CD4-positive, alpha-beta memory T cell (primary cell): ENCODE results near the gene BUB3. TPM values are rescaled to one million over a fixed set of nuclear protein-coding genes. Genes with fewer than 3 reads are reported as not detected.

ENCODE experiments used
- CTCF ChIA-PET: fragments of 350-600 bp; sonication (Branson Sonifier 250); formaldehyde crosslinking; loops from one replicate; lab custom pipeline; 2021; ENCODE audit warnings: inconsistent platforms; ENCODE audit not compliant: partially characterized antibody; lab: Charles Lee
- POLR2A ChIA-PET: fragments of 350-600 bp; sonication (Branson Sonifier 250); formaldehyde crosslinking; loops from one replicate; lab custom pipeline; 2021; ENCODE audit not compliant: partially characterized antibody; lab: Charles Lee
- DNase-seq, 5 donors: peaks; one replicate each; pipeline versions ENCODE4 v3.0.0 to v3.0.0-alpha.2; 2020 to 2022; ENCODE audit warnings: mixed read lengths in 1 of 5
- H3K27ac ChIP-seq: one replicate; pipeline ENCODE4 v1.7.0; 2013; ENCODE audit warnings: low read depth, low read length
- H3K27me3 ChIP-seq: 2 replicates; pipeline ENCODE4 v1.7.0; 2013; ENCODE audit warnings: mild to moderate bottlenecking, low read length, moderate library complexity; ENCODE audit not compliant: insufficient read depth
- H3K36me3 ChIP-seq: 2 replicates; pipeline ENCODE4 v1.7.0; 2013; ENCODE audit warnings: mild to moderate bottlenecking, low read length, moderate library complexity; ENCODE audit not compliant: insufficient read depth
- H3K4me1 ChIP-seq: 2 replicates; pipeline ENCODE4 v1.7.0; 2013; ENCODE audit warnings: mild to moderate bottlenecking, low read length, moderate library complexity; ENCODE audit not compliant: insufficient read depth
- H3K4me3 ChIP-seq, 2 donors: one replicate each; pipeline ENCODE4 v1.7.0; 2013; ENCODE audit warnings: low read length in 2 of 2, mild to moderate bottlenecking in 1 of 2
- H3K9me3 ChIP-seq, 2 donors: one replicate each; pipeline ENCODE4 v1.7.0; 2013; ENCODE audit warnings: low read length in 2 of 2, control low read depth in 1 of 2; ENCODE audit not compliant: control insufficient read depth in 1 of 2
- H3K27ac Mint-ChIP-seq, 7 donors: one replicate each; pipeline ENCODE4 v1.8.0; 2020 to 2021; ENCODE audit warnings: mixed read lengths in 7 of 7, mild to moderate bottlenecking in 6 of 7, inconsistent platforms in 3 of 7, moderate library complexity in 3 of 7
- H3K27me3 Mint-ChIP-seq, 2 donors: one replicate each; pipeline ENCODE4 v1.8.0; 2020 to 2021; ENCODE audit warnings: mixed read lengths in 2 of 2
- H3K36me3 Mint-ChIP-seq, 2 donors: one replicate each; pipeline ENCODE4 v1.8.0; 2020 to 2021; ENCODE audit warnings: mixed read lengths in 2 of 2, inconsistent platforms in 1 of 2, mild to moderate bottlenecking in 1 of 2
- H3K4me1 Mint-ChIP-seq, 4 donors: one replicate each; pipeline ENCODE4 v1.8.0; 2020 to 2021; ENCODE audit warnings: mixed read lengths in 4 of 4, mild to moderate bottlenecking in 1 of 4
- H3K4me3 Mint-ChIP-seq, 8 donors: one replicate each; pipeline ENCODE4 v1.8.0; 2020 to 2021; ENCODE audit warnings: mixed read lengths in 8 of 8, mild to moderate bottlenecking in 7 of 8, moderate library complexity in 6 of 8, inconsistent platforms in 3 of 8
- H3K9me3 Mint-ChIP-seq, 8 donors: one replicate each; pipeline ENCODE4 v1.8.0; 2020 to 2021; ENCODE audit warnings: mixed read lengths in 8 of 8, mild to moderate bottlenecking in 5 of 8, inconsistent platforms in 3 of 8, moderate library complexity in 1 of 8
- intact Hi-C: fragments of 100-400 bp; cut with micrococcal nuclease; formaldehyde crosslinking; loops from one replicate; pipeline ENCODE4 v1.15.1; 2023
- polyA plus RNA-seq, 2 donors: library from polyadenylated mRNA; unstranded; fragments of 300-500 nt; fragmentation: Illumina TruSeq; gene quantifications; one replicate each; pipeline ENCODE4 v1.2.3, GENCODE V29; 2021
- total RNA-seq, 2 experiments: library from RNA; stranded (reverse); gene quantifications; one replicate each; pipeline ENCODE4 v1.2.3, GENCODE V29; 2021

Gene BUB3
- total and polyA plus RNA-seq, 4 experiments from 2014 or later = 162 to 371 (median 197) TPM

DNA sequence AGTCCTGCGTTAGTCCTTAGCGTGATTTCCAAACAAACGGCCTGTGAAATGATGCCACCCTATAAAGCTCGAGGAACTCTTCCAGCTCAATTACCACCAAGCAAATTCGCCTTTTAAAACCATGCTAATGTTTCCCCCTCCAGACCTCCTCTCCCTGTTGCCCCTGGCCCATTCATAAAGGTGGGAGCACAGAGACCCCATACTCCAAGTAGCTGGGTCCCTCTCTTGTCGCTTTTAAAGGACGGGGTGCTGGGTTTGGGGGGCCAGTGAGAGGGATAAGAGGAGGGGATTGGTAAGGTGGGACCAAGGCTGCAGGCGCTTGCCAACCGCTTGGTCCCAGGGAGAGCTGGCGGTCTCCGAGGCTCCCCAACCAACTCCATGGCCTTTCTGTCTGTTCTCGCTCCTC is 5.0 kb upstream of the BUB3 start:
- H3K27me3 Mint-ChIP-seq = peaks cover 40 to 48% of the 10 kb centered on the region in 2 donors

DNA sequence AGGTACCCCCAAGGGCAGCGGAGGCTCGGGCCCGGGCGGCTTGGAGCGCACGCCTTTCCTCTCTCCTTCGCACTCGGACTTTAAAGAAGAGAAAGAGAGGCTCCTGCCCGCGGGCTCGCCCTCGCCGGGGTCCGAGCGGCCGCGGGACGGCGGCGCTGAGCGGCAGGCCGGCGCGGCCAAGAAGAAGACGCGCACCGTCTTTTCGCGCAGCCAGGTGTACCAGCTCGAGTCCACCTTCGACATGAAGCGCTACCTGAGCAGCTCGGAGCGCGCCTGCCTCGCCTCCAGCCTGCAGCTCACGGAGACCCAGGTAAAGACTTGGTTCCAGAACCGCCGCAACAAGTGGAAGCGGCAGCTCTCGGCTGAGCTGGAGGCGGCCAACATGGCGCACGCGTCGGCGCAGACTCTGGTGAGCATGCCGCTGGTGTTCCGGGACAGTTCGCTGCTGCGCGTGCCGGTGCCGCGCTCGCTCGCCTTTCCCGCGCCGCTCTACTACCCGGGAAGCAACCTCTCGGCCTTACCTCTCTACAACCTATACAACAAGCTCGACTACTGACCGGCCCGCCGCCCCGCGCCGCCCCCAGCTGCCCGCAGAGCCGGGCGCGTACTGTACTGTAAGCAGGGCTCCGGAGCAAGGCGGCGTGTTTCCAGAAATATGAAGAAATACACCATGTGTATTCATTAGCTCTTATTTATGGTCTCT is 4.5 kb upstream of the BUB3 start:
- peaks cover 34 to 43% of the 10 kb centered on the region in 2 donors for H3K27me3 Mint-ChIP-seq
- no peaks in the 10 kb centered on the region for H3K9me3 ChIP-seq
- H3K4me3 ChIP-seq = peak overlapping the region in 1 of 2 donors; percentile 41
- H3K36me3 Mint-ChIP-seq = peaks cover 0 to 8% of the 10 kb centered on the region in 2 donors
- H3K9me3 Mint-ChIP-seq = no peaks in the 10 kb centered on the region
- CTCF ChIA-PET = interaction anchor here (1.3 to 4.2 kb wide), 3 partner anchors 9 to 16 kb away, joined by 3 to 16 read pairs (median 15); no protein-coding TSS in a partner anchor
- peaks cover 32 to 69% (median 53%) of the 10 kb centered on the region in 4 donors for H3K4me1 Mint-ChIP-seq
- DNase-seq = peak in 4 of 5 donors; percentile 49 to 60 (median 50)
- intact Hi-C loops = loop anchor here (5.0 to 10.0 kb wide), 3 partner anchors 272 to 1765 kb away; partner anchors contain the start of genes EEF1AKMT2 and FAM24B
- peak overlapping the region; percentile 77 to 88 (median 82) for H3K4me3 Mint-ChIP-seq
- peaks cover 47% of the 10 kb centered on the region for H3K27me3 ChIP-seq
- peak overlapping the region in 3 of 7 donors; percentile 17 to 64 (median 58) for H3K27ac Mint-ChIP-seq
- POLR2A ChIA-PET = interaction anchor here (0.9 to 2.1 kb wide), 6 partner anchors 9 to 196 kb away, joined by 3 to 9 read pairs (median 4); partner anchors contain the start of gene C10orf88
- H3K27ac ChIP-seq = no peak overlapping the region
- H3K36me3 ChIP-seq = no peaks in the 10 kb centered on the region
- peaks cover 72% of the 10 kb centered on the region for H3K4me1 ChIP-seq

More for the DNA sequence above, 5.0 kb upstream of the BUB3 start:
- CTCF ChIA-PET = interaction anchor here (1.3 to 3.7 kb wide), 2 partner anchors 9 to 16 kb away, joined by 3 to 16 read pairs; no protein-coding TSS in a partner anchor
- H3K4me3 ChIP-seq = peak overlapping the region in 1 of 2 donors; percentile 41
- H3K9me3 Mint-ChIP-seq = no peaks in the 10 kb centered on the region
- H3K27ac Mint-ChIP-seq = peak overlapping the region in 2 of 7 donors; percentile 3 to 5
- H3K36me3 ChIP-seq = no peaks in the 10 kb centered on the region
- H3K9me3 ChIP-seq = no peaks in the 10 kb centered on the region
- H3K4me1 Mint-ChIP-seq = peaks cover 35 to 74% (median 57%) of the 10 kb centered on the region in 4 donors
- POLR2A ChIA-PET = interaction anchor here (0.9 to 2.1 kb wide), 5 partner anchors 8 to 195 kb away, joined by 3 to 9 read pairs (median 4); partner anchors contain the start of gene C10orf88
- intact Hi-C loops = no loop called here
- peaks cover 0 to 6% of the 10 kb centered on the region in 2 donors for H3K36me3 Mint-ChIP-seq
- H3K27me3 ChIP-seq = peaks cover 53% of the 10 kb centered on the region
- DNase-seq = no peak
- peaks cover 78% of the 10 kb centered on the region for H3K4me1 ChIP-seq
- H3K27ac ChIP-seq = no peak overlapping the region
- peak overlapping the region; percentile 62 to 88 (median 78) for H3K4me3 Mint-ChIP-seq

DNA sequence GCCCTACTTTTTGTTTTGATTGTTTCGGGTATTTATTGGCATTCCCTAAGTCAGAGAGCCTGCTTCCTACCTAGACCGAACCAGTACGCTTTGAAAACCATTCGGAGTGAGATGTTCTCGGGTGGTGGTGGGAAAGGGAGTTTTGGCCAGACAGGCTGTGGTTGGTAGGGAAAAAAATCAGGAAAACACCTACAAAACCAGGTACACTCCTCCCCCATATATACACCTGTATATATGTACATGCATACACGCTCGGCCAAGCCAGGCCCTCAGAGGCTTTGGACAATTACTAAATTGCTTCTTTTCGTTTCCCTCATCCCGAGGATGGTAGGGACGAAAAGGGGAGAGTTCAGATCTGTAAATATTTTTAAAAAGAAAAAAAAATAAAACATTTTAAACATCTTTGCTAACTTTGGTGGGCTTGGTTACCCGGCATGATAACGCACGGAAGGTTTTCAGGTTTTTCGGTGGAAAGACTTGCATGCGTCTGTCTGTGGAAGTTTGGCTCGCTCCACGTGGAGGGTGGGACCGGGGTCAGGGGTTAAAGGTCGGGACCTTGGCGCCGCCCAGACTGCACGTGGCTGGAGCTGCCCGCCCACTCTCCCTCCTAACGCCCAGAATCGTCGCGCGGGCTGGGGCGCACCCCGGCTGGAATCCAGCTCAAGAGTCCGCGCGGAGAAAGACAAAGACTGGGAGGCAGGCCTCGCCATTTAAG is 3.8 kb upstream of the BUB3 start:
- CTCF ChIA-PET = interaction anchor here (1.3 to 4.2 kb wide), 4 partner anchors 8 to 91 kb away, joined by 3 to 16 read pairs (median 10); no protein-coding TSS in a partner anchor
- Histone ChIP-seq H3K9me3 (no peaks in the 10 kb centered on the region), H3K27me3 (peaks cover 40% of the 10 kb centered on the region), H3K4me1 (peaks cover 71% of the 10 kb centered on the region), H3K27ac (no peak overlapping the region), H3K4me3 (peak overlapping the region in 1 of 2 donors; percentile 46), H3K36me3 (no peaks in the 10 kb centered on the region)
- H3K9me3 Mint-ChIP-seq = no peaks in the 10 kb centered on the region
- peaks cover 33 to 68% (median 50%) of the 10 kb centered on the region in 4 donors for H3K4me1 Mint-ChIP-seq
- H3K27me3 Mint-ChIP-seq = peaks cover 28 to 36% of the 10 kb centered on the region in 2 donors
- peaks cover 0 to 15% of the 10 kb centered on the region in 2 donors for H3K36me3 Mint-ChIP-seq
- intact Hi-C loops = loop anchor here (5.0 to 10.0 kb wide), 3 partner anchors 273 to 1764 kb away; partner anchors contain the start of genes EEF1AKMT2 and FAM24B
- peak overlapping the region in 2 of 7 donors; percentile 58 to 64 for H3K27ac Mint-ChIP-seq
- POLR2A ChIA-PET = interaction anchor here (0.7 to 2.1 kb wide), 7 partner anchors 9 to 196 kb away, joined by 3 to 10 read pairs (median 4); partner anchors contain the start of gene C10orf88
- DNase-seq = no peak
- peak overlapping the region; percentile 77 to 86 (median 82) for H3K4me3 Mint-ChIP-seq

DNA sequence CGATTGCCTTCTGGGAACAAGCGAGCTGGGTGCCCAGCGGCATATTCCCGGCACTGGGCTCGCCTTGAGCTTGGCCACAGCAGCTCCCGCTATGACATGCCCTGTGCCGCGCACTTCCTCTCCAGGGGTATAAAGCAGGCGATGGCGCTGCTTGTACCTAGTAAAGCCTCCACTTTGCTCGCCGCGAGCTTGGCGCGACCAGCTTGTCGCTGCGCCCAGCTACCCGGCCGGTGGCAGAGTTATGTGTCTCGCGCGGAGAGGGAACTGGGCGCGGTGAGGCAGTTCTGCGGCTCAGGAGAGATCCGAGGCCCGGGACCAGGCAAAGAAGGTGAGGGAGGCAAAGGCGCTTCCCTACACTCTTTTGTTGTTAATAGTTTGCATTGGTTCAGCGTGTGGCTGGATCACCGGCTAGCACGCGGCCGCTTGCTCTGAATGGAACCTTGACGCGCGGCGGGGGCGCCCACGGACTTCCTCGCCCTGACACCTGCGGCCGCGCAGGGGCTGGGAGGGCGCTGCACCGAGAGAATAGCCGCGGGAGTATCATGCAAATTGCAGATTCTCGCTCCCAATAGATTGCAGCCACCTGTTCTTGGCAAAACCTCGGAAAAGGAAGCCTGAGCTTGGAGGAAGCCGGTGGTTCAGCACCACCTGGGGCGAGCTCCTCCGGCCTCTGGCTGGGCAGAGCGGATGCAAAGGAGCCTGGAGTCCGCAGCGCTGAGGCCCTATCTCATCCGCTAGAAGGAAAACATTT is 3.0 kb upstream of the BUB3 start:
- CTCF ChIA-PET = interaction anchor here (1.7 to 4.2 kb wide), 3 partner anchors 11 to 91 kb away, joined by 5 to 16 read pairs (median 15); no protein-coding TSS in a partner anchor
- Histone ChIP-seq H3K36me3 (no peaks in the 10 kb centered on the region), H3K4me1 (peaks cover 71% of the 10 kb centered on the region), H3K9me3 (no peaks in the 10 kb centered on the region), H3K27ac (no peak overlapping the region), H3K4me3 (peak overlapping the region in 1 of 2 donors; percentile 46), H3K27me3 (peaks cover 33% of the 10 kb centered on the region)
- peak overlapping the region in 2 of 7 donors; percentile 23 to 64 for H3K27ac Mint-ChIP-seq
- H3K4me3 Mint-ChIP-seq = peak overlapping the region; percentile 75 to 85 (median 81)
- DNase-seq = peak in 1 of 5 donors; percentile 34
- peaks cover 33 to 70% (median 51%) of the 10 kb centered on the region in 4 donors for H3K4me1 Mint-ChIP-seq
- H3K36me3 Mint-ChIP-seq = peaks cover 2 to 20% of the 10 kb centered on the region in 2 donors
- intact Hi-C loops = loop anchor here (5.0 to 10.0 kb wide), 3 partner anchors 274 to 1764 kb away; partner anchors contain the start of genes EEF1AKMT2 and FAM24B
- H3K27me3 Mint-ChIP-seq = peaks cover 22 to 29% of the 10 kb centered on the region in 2 donors
- POLR2A ChIA-PET = interaction anchor here (0.7 to 2.1 kb wide), 4 partner anchors 10 to 91 kb away, joined by 3 to 10 read pairs (median 5); no protein-coding TSS in a partner anchor
- H3K9me3 Mint-ChIP-seq = no peaks in the 10 kb centered on the region

DNA sequence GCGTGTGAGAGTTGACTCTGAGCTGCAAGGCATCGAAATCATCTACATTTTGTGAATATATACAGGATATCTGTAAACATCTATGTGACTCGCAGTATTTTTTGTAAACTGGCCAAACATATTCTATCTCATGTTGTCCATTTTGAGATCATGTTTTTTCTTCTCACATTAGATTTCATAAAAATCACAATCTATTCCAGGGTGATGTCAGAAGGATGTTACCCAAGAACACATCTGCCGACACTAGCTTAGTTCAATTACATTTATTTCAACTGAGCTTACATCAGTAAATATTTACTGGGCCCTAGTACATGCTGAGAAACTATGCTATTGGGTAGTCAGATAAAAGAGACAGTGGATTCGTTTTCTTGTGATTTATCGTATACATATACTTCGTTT is 2.5 kb upstream of the BUB3 start:
- Mint-ChIP-seq H3K27ac (peak overlapping the region in 2 of 7 donors; percentile 17 to 64), H3K4me3 (peak overlapping the region in 7 of 8 donors; percentile 53 to 85 (median 80)), H3K36me3 (peaks cover 6 to 25% of the 10 kb centered on the region in 2 donors), H3K9me3 (no peaks in the 10 kb centered on the region), H3K4me1 (peaks cover 35 to 73% (median 53%) of the 10 kb centered on the region in 4 donors), H3K27me3 (peaks cover 21 to 26% of the 10 kb centered on the region in 2 donors)
- no peaks in the 10 kb centered on the region for H3K9me3 ChIP-seq
- no peak overlapping the region for H3K27ac ChIP-seq
- H3K4me1 ChIP-seq = peaks cover 71% of the 10 kb centered on the region
- POLR2A ChIA-PET = interaction anchor here (2.1 kb wide), 1 partner anchor 90 kb away, joined by 10 read pairs; no protein-coding TSS in a partner anchor
- H3K4me3 ChIP-seq = peak overlapping the region in 1 of 2 donors; percentile 46
- CTCF ChIA-PET = interaction anchor here (1.7 to 4.2 kb wide), 3 partner anchors 12 to 90 kb away, joined by 5 to 16 read pairs (median 15); no protein-coding TSS in a partner anchor
- no peaks in the 10 kb centered on the region for H3K36me3 ChIP-seq
- intact Hi-C loops = loop anchor here (5.0 to 10.0 kb wide), 3 partner anchors 274 to 1763 kb away; partner anchors contain the start of genes EEF1AKMT2 and FAM24B
- peaks cover 27% of the 10 kb centered on the region for H3K27me3 ChIP-seq
- DNase-seq = no peak
